Activated T-cell treated with anti-CD3 and anti-CD28 coated beads, Interleukin-2, amount 50 U/mL, for 72 hours (primary cell): Measurements from ENCODE around the gene SARNP. TPM values are rescaled to one million over a fixed set of nuclear protein-coding genes. Genes with fewer than 3 reads are reported as not detected.
"Not testable (repeated sequence)": the region's sequence is repeated elsewhere in the genome, so short reads cannot be mapped to it uniquely, and the experiment has no call there.

ENCODE experiments used
- ATAC-seq, 2 donors: fragments of 150-1000 bp; cut with Tn5 transposase; replicated peaks in 1 of 2; 2 replicates each; pipeline ENCODE4 v1.10.0; 2021; ENCODE audit warnings: moderate library complexity in 2 of 2, mild to moderate bottlenecking in 1 of 2
- DNase-seq, 2 donors: peaks; one replicate each; pipeline ENCODE4 v3.0.0; 2021 to 2022; ENCODE audit warnings: mixed read lengths in 1 of 2
- H3K27ac Mint-ChIP-seq: one replicate; pipeline ENCODE4 v1.8.0; 2022; ENCODE audit warnings: mild to moderate bottlenecking, moderate library complexity, mixed read lengths
- H3K27me3 Mint-ChIP-seq: one replicate; pipeline ENCODE4 v1.8.0; 2022; ENCODE audit warnings: low read depth, mixed read lengths
- H3K36me3 Mint-ChIP-seq, 2 donors: one replicate each; pipeline ENCODE4 v1.8.0; 2022; ENCODE audit warnings: mixed read lengths in 2 of 2, mild to moderate bottlenecking in 1 of 2; ENCODE audit not compliant: insufficient read depth in 2 of 2
- H3K4me1 Mint-ChIP-seq: one replicate; pipeline ENCODE4 v1.8.0; 2022; ENCODE audit warnings: low read depth, mixed read lengths
- H3K4me3 Mint-ChIP-seq, 2 donors: one replicate each; pipeline ENCODE4 v1.8.0; 2022; ENCODE audit warnings: mild to moderate bottlenecking in 2 of 2, mixed read lengths in 2 of 2, moderate library complexity in 2 of 2
- H3K9me3 Mint-ChIP-seq, 2 donors: one replicate each; pipeline ENCODE4 v1.8.0; 2022; ENCODE audit warnings: mixed read lengths in 2 of 2
- total RNA-seq, 2 donors: library from RNA; stranded (reverse); gene quantifications; one replicate each; pipeline ENCODE4 v1.2.3, GENCODE V29; 2022

SARNP gene
- total RNA-seq, 2 donors from 2014 or later = 106 to 127 TPM

GRCh38 chr12:55845785-55846496, 28.4 kb upstream of the SARNP start:
- H3K9me3 Mint-ChIP-seq = no peaks in the 10 kb centered on the region
- ATAC-seq (no peak), DNase-seq (no peak)
- H3K27me3 Mint-ChIP-seq = no peaks in the 10 kb centered on the region
- no peak overlapping the region for H3K27ac Mint-ChIP-seq
- H3K36me3 Mint-ChIP-seq = no peaks in the 10 kb centered on the region
- no peak overlapping the region for H3K4me3 Mint-ChIP-seq
- H3K4me1 Mint-ChIP-seq = peaks cover 18% of the 10 kb centered on the region

- Mint-ChIP-seq H3K4me1 (peaks cover 18% of the 10 kb centered on the region), H3K27me3 (no peaks in the 10 kb centered on the region), H3K36me3 (no peaks in the 10 kb centered on the region), H3K9me3 (no peaks in the 10 kb centered on the region), H3K4me3 (no peak overlapping the region), H3K27ac (no peak overlapping the region)
- ATAC-seq (no peak), DNase-seq (no peak)
These were observed 27.8 kb upstream of the SARNP start for GRCh38 chr12:55845361-55845760.

GRCh38 chr12:55844961-55845360, 27.4 kb upstream of the SARNP start:
- no peaks in the 10 kb centered on the region for H3K36me3 Mint-ChIP-seq
- H3K4me3 Mint-ChIP-seq = no peak overlapping the region
- H3K27me3 Mint-ChIP-seq = no peaks in the 10 kb centered on the region
- no peak overlapping the region for H3K27ac Mint-ChIP-seq
- no peaks in the 10 kb centered on the region for H3K9me3 Mint-ChIP-seq
- ATAC-seq = no peak
- no peak for DNase-seq
- H3K4me1 Mint-ChIP-seq = peaks cover 18% of the 10 kb centered on the region

GRCh38 chr12:55843431-55843830, 25.9 kb upstream of the SARNP start:
- no peak overlapping the region for H3K27ac Mint-ChIP-seq
- H3K27me3 Mint-ChIP-seq = no peaks in the 10 kb centered on the region

GRCh38 chr12:55842681-55843429, 25.3 kb upstream of the SARNP start, which contains the start of gene MMP19:
TSS of gene MMP19 (minus strand) at chr12:55842936. CDS start at chr12:55842830, 106 bp downstream.
- H3K27me3 Mint-ChIP-seq = no peaks in the 10 kb centered on the region
- H3K4me1 Mint-ChIP-seq = peaks cover 13% of the 10 kb centered on the region
- H3K36me3 Mint-ChIP-seq = no peaks in the 10 kb centered on the region
- H3K4me3 Mint-ChIP-seq = no peak within 1 kb of the TSS
- peak within 1 kb of the TSS; percentile 14 for H3K27ac Mint-ChIP-seq
- no peak for ATAC-seq
- no peak for DNase-seq
- no peaks in the 10 kb centered on the region for H3K9me3 Mint-ChIP-seq

More at GRCh38 chr12:55843431-55843830, 25.9 kb upstream of the SARNP start:
- Mint-ChIP-seq H3K4me3 (no peak overlapping the region), H3K36me3 (no peaks in the 10 kb centered on the region), H3K4me1 (peaks cover 16% of the 10 kb centered on the region), H3K9me3 (no peaks in the 10 kb centered on the region)
- ATAC-seq (no peak), DNase-seq (no peak)

- H3K27ac Mint-ChIP-seq = no peak overlapping the region
- DNase-seq (no peak), ATAC-seq (no peak)
- no peaks in the 10 kb centered on the region for H3K9me3 Mint-ChIP-seq
- no peaks in the 10 kb centered on the region for H3K36me3 Mint-ChIP-seq
- peaks cover 3% of the 10 kb centered on the region for H3K4me1 Mint-ChIP-seq
- no peaks in the 10 kb centered on the region for H3K27me3 Mint-ChIP-seq
- H3K4me3 Mint-ChIP-seq = no peak overlapping the region
These were observed 23.2 kb upstream of the SARNP start for GRCh38 chr12:55840581-55841351.

- H3K27ac Mint-ChIP-seq = no peak overlapping the region
- no peak for ATAC-seq
- no peaks in the 10 kb centered on the region for H3K9me3 Mint-ChIP-seq
These were observed 22.0 kb upstream of the SARNP start for GRCh38 chr12:55839345-55840140.

GRCh38 chr12:55838361-55838760, 20.8 kb upstream of the SARNP start:
- Mint-ChIP-seq H3K9me3 (no peaks in the 10 kb centered on the region), H3K36me3 (peaks cover 0 to 2% of the 10 kb centered on the region in 2 donors), H3K27me3 (no peaks in the 10 kb centered on the region), H3K27ac (no peak overlapping the region), H3K4me1 (peaks cover 8% of the 10 kb centered on the region), H3K4me3 (no peak overlapping the region)
- ATAC-seq (no peak), DNase-seq (no peak)

More at GRCh38 chr12:55839345-55840140, 22.0 kb upstream of the SARNP start:
- no peak for DNase-seq
- H3K36me3 Mint-ChIP-seq = no peaks in the 10 kb centered on the region
- H3K4me3 Mint-ChIP-seq = no peak overlapping the region
- H3K27me3 Mint-ChIP-seq = no peaks in the 10 kb centered on the region
- peaks cover 3% of the 10 kb centered on the region for H3K4me1 Mint-ChIP-seq

GRCh38 chr12:55834400-55834799, 16.9 kb upstream of the SARNP start:
- not testable (repeated sequence) for H3K27ac Mint-ChIP-seq, DNase-seq, H3K27me3 Mint-ChIP-seq, H3K4me3 Mint-ChIP-seq, H3K36me3 Mint-ChIP-seq, ATAC-seq, H3K9me3 Mint-ChIP-seq
- H3K4me1 Mint-ChIP-seq = peaks cover 28% of the 10 kb centered on the region

GRCh38 chr12:55833056-55833455, 15.5 kb upstream of the SARNP start:
- H3K4me3 Mint-ChIP-seq = no peak overlapping the region
- H3K27me3 Mint-ChIP-seq = no peaks in the 10 kb centered on the region
- H3K9me3 Mint-ChIP-seq = no peaks in the 10 kb centered on the region
- no peak for DNase-seq
- no peak for ATAC-seq
- peaks cover 7% of the 10 kb centered on the region in 2 donors for H3K36me3 Mint-ChIP-seq
- H3K4me1 Mint-ChIP-seq = peaks cover 34% of the 10 kb centered on the region
- H3K27ac Mint-ChIP-seq = no peak overlapping the region

GRCh38 chr12:55831447-55831815, 13.9 kb upstream of the SARNP start:
- peaks cover 9 to 12% of the 10 kb centered on the region in 2 donors for H3K36me3 Mint-ChIP-seq
- H3K27me3 Mint-ChIP-seq = no peaks in the 10 kb centered on the region
- peak overlapping the region; percentile 98 to 99 for H3K4me3 Mint-ChIP-seq
- ATAC-seq (no peak), DNase-seq (no peak)
- no peak overlapping the region for H3K27ac Mint-ChIP-seq
- peaks cover 50% of the 10 kb centered on the region for H3K4me1 Mint-ChIP-seq
- H3K9me3 Mint-ChIP-seq = no peaks in the 10 kb centered on the region

- Mint-ChIP-seq H3K4me3 (peak overlapping the region; percentile 98 to 99), H3K27ac (peak overlapping the region; percentile 92), H3K4me1 (peaks cover 53% of the 10 kb centered on the region), H3K9me3 (no peaks in the 10 kb centered on the region), H3K27me3 (no peaks in the 10 kb centered on the region), H3K36me3 (peaks cover 9 to 14% of the 10 kb centered on the region in 2 donors)
- peak in 1 of 2 donors; percentile 18 for ATAC-seq
- DNase-seq = peak; percentile 55 to 65
These were observed 13.3 kb upstream of the SARNP start for GRCh38 chr12:55830601-55831446.
